Stimulated activated naive CD8-positive, alpha-beta T cell treated with anti-CD3 and anti-CD28 coated beads, Interleukin-15, amount 100 ng/mL, for 72 hours (primary cell): ENCODE data around the gene SERPINI1.
A peak's percentile ranks its signal among the peaks of the same experiment; 100 is the strongest.

Source experiments
- ATAC-seq: fragments of 150-1000 bp; cut with Tn5 transposase; 2 replicates; pipeline ENCODE4 v1.10.0; 2021; ENCODE audit warnings: mild to moderate bottlenecking, moderate library complexity
- DNase-seq, 2 donors: peaks; one replicate each; pipeline ENCODE4 v3.0.0; 2021 to 2022
- H3K27ac Mint-ChIP-seq, 2 donors: one replicate each; pipeline ENCODE4 v1.8.0; 2022; ENCODE audit warnings: mild to moderate bottlenecking in 2 of 2, mixed read lengths in 2 of 2, moderate library complexity in 2 of 2
- H3K27me3 Mint-ChIP-seq: one replicate; pipeline ENCODE4 v1.8.0; 2022; ENCODE audit warnings: mixed read lengths
- H3K4me1 Mint-ChIP-seq: one replicate; pipeline ENCODE4 v1.8.0; 2022; ENCODE audit warnings: mild to moderate bottlenecking, mixed read lengths
- H3K4me3 Mint-ChIP-seq, 2 donors: one replicate each; pipeline ENCODE4 v1.8.0; 2022; ENCODE audit warnings: mild to moderate bottlenecking in 2 of 2, mixed read lengths in 2 of 2, moderate library complexity in 1 of 2
- H3K9me3 Mint-ChIP-seq, 2 donors: one replicate each; pipeline ENCODE4 v1.8.0; 2022; ENCODE audit warnings: mixed read lengths in 2 of 2

SERPINI1 gene

GRCh38 chr3:167843481-167843880 is 108.0 kb downstream of the SERPINI1 start:
- Mint-ChIP-seq H3K4me3 (no peak overlapping the region), H3K27me3 (no peaks in the 10 kb centered on the region), H3K27ac (no peak overlapping the region), H3K9me3 (no peaks in the 10 kb centered on the region), H3K4me1 (peaks cover 17% of the 10 kb centered on the region)
- DNase-seq (no peak), ATAC-seq (no peak)

DNA sequence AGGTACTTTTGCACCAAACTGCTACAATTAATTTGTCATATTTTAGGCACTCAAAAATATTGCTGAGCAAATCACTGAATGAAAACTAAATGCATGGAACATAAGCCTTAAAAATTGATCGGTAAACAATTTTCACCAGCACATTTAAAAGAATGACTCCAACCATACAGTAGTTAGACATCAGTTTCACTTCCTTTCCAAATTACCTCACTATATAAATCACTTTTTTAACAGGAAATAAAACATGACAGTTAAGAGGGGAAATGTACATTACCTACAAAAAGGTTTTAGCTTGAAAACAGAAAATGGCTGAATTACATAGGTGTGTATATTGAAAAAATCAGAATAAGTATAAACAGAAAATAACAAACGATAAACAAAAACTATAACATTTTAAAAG is 108.4 kb downstream of the SERPINI1 start:
- Mint-ChIP-seq H3K27me3 (no peaks in the 10 kb centered on the region), H3K4me1 (peaks cover 15% of the 10 kb centered on the region), H3K9me3 (no peaks in the 10 kb centered on the region), H3K4me3 (no peak overlapping the region), H3K27ac (no peak overlapping the region)
- DNase-seq (no peak), ATAC-seq (peak; percentile 58)

DNA sequence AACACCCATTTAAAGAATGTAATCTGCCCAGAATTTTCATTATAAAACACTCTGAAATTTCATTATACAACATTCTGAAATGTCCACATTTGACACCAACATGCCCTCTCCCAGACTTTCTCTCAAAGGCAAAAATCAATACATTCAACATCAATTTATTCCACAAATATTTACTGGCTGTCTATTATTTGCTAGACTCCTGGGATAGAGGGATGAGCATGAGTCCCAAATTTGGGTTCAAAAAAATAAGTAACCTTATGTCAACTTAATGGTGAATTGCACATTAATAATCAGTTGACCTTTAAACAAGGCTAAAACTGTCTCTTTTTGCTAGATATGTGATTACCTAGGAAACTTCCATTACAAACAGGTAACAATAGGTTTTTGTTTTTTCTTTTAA is 109.0 kb downstream of the SERPINI1 start:
- peaks cover 9% of the 10 kb centered on the region for H3K4me1 Mint-ChIP-seq
- H3K27me3 Mint-ChIP-seq, result no peaks in the 10 kb centered on the region
- DNase-seq (no peak), ATAC-seq (no peak)
- no peaks in the 10 kb centered on the region for H3K9me3 Mint-ChIP-seq
- no peak overlapping the region for H3K27ac Mint-ChIP-seq
- H3K4me3 Mint-ChIP-seq, result no peak overlapping the region

DNA sequence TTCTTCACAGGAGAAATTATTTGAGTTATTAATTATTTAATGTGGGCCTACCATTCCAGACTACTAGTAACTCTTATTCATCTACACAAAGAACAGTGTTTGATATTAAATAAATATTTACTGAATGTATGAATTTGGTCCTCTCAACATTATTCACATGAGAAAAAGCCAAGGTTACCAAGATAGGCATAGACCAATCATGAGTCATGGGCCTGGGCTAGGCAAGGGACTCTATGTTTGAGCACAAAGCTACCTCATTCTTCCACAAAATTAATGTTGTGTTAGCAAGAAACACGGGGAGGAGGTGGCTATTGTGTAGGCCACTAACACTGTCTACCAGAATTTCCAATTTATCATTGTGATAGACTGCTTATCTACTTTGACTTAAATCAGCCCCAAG is 115.7 kb downstream of the SERPINI1 start:
- no peaks in the 10 kb centered on the region for H3K27me3 Mint-ChIP-seq
- DNase-seq (no peak), ATAC-seq (no peak)
- no peaks in the 10 kb centered on the region for H3K9me3 Mint-ChIP-seq
- H3K4me1 Mint-ChIP-seq, result no peaks in the 10 kb centered on the region
- H3K27ac Mint-ChIP-seq, result no peak overlapping the region
- H3K4me3 Mint-ChIP-seq, result no peak overlapping the region

DNA sequence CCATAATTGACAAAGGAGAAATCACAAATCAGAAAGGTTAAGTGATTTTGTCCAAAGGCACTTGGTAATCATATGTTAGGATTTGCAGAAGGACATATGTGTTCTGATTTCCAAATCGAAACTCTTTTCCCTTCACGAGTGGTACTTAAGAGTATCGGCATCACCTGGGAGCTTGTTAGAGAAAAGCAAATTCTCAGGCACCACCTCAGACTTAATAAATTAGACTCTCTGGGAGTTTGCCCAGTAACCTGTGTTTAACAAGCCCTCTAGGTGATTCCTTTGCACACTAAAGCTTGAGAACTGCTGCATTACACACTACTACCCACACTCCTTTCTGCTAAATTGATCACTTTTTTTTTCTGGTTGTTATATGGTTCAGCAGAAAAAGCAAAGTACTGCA is 116.2 kb downstream of the SERPINI1 start:
- no peak for ATAC-seq
- Mint-ChIP-seq H3K9me3 (no peaks in the 10 kb centered on the region), H3K27ac (no peak overlapping the region), H3K27me3 (no peaks in the 10 kb centered on the region), H3K4me1 (no peaks in the 10 kb centered on the region), H3K4me3 (no peak overlapping the region)
- DNase-seq, result no peak

DNA sequence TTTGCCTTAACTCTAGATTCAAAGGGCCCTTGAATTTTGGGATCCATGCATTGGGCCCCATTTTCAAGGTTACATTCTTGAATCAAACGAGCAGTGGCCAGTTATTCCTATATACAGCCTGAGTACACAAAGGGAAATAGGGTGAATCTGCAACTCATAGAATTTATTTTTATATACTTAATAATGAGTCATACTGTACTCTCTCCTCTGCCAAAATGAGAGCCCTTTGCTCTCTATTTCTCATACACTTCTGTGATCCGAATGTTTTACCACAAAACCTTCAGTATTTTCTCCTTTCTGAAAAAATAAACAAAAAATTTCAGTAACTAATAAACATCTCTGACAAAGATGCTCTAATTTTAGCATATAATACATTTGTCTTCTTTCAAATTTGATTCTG is 116.7 kb downstream of the SERPINI1 start:
- H3K27ac Mint-ChIP-seq, result no peak overlapping the region
- no peak for ATAC-seq

GRCh38 chr3:167854063-167854462 is 118.5 kb downstream of the SERPINI1 start:
- no peaks in the 10 kb centered on the region for H3K4me1 Mint-ChIP-seq
- no peaks in the 10 kb centered on the region for H3K27me3 Mint-ChIP-seq
- ATAC-seq (no peak), DNase-seq (no peak)
- H3K27ac Mint-ChIP-seq, result no peak overlapping the region
- no peak overlapping the region for H3K4me3 Mint-ChIP-seq
- no peaks in the 10 kb centered on the region for H3K9me3 Mint-ChIP-seq

More for the DNA sequence above, 116.7 kb downstream of the SERPINI1 start:
- DNase-seq, result no peak
- Mint-ChIP-seq H3K27me3 (no peaks in the 10 kb centered on the region), H3K4me1 (no peaks in the 10 kb centered on the region), H3K4me3 (no peak overlapping the region), H3K9me3 (no peaks in the 10 kb centered on the region)

DNA sequence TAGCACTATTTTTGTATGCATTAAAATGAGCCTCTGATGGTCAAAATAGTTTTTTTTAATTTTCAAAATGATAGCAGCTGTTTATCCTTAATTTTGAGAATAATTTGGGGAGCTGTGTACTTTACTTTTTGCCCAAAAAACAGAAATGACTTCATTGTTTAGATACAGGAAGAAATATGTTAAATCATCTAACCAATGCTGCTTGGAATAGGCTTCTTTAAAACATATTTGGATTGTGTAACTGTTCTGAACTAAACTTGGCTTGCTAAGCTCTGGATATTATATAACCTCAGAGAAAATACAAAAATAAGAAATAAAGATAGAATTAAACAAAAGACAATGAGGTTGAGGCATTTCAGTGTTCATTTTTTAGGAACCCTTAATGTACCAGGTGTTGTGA is 119.3 kb downstream of the SERPINI1 start:
- H3K27ac Mint-ChIP-seq, result no peak overlapping the region
- ATAC-seq, result no peak
- H3K9me3 Mint-ChIP-seq, result no peaks in the 10 kb centered on the region
- H3K27me3 Mint-ChIP-seq, result no peaks in the 10 kb centered on the region
- DNase-seq, result no peak
- no peak overlapping the region for H3K4me3 Mint-ChIP-seq
- H3K4me1 Mint-ChIP-seq, result no peaks in the 10 kb centered on the region

DNA sequence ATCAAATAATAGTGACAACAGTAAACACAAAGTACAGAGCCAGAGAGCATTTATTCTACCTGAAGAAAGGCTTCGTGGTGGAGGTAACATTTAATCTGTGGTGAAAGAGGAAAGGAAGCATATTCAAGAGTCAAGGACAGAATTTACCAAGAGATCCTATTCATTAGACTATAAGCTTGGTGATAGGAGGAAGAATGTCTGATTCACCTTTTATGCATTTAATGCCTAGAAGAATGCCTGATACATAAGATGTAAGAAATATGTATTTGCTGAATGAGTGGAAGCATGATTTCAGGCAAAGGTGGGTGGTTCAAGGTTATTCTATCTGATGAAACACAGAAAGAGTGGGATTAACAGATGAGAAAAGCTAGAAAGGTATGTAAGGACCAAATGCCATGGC is 119.8 kb downstream of the SERPINI1 start:
- Mint-ChIP-seq H3K4me3 (no peak overlapping the region), H3K4me1 (no peaks in the 10 kb centered on the region), H3K27me3 (no peaks in the 10 kb centered on the region), H3K27ac (no peak overlapping the region), H3K9me3 (no peaks in the 10 kb centered on the region)
- DNase-seq, result no peak
- no peak for ATAC-seq

- no peaks in the 10 kb centered on the region for H3K27me3 Mint-ChIP-seq
- H3K9me3 Mint-ChIP-seq, result no peaks in the 10 kb centered on the region
- no peak overlapping the region for H3K4me3 Mint-ChIP-seq
- H3K27ac Mint-ChIP-seq, result no peak overlapping the region
- ATAC-seq, result no peak
- no peak for DNase-seq
- no peaks in the 10 kb centered on the region for H3K4me1 Mint-ChIP-seq
Observed at GRCh38 chr3:167858865-167859264, 123.3 kb downstream of the SERPINI1 start.

DNA sequence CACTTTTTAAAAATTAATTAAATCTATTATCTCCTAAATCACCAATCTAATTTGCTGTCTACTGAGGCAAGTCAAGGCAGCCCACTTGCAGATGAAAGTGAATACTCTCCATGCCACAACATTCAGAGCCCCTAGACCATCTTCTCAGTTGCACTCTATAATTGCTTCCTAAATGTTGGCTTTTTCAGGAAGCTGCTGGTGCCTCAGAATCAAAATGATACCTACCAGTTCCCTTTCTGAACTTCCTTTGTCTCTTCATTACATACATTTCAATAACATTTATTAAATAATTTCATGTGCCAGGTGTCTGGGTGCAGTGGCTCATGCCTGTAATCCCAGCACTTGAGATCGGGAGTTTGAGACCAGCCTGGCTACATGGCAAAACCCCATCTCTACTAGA is 124.1 kb downstream of the SERPINI1 start:
- Mint-ChIP-seq H3K27ac (no peak overlapping the region), H3K4me3 (no peak overlapping the region), H3K27me3 (no peaks in the 10 kb centered on the region), H3K9me3 (no peaks in the 10 kb centered on the region), H3K4me1 (no peaks in the 10 kb centered on the region)
- DNase-seq (no peak), ATAC-seq (no peak)

GRCh38 chr3:167861649-167862048 is 126.1 kb downstream of the SERPINI1 start:
- ATAC-seq (no peak), DNase-seq (no peak)
- Mint-ChIP-seq H3K27me3 (no peaks in the 10 kb centered on the region), H3K9me3 (no peaks in the 10 kb centered on the region), H3K27ac (no peak overlapping the region), H3K4me3 (no peak overlapping the region), H3K4me1 (no peaks in the 10 kb centered on the region)

DNA sequence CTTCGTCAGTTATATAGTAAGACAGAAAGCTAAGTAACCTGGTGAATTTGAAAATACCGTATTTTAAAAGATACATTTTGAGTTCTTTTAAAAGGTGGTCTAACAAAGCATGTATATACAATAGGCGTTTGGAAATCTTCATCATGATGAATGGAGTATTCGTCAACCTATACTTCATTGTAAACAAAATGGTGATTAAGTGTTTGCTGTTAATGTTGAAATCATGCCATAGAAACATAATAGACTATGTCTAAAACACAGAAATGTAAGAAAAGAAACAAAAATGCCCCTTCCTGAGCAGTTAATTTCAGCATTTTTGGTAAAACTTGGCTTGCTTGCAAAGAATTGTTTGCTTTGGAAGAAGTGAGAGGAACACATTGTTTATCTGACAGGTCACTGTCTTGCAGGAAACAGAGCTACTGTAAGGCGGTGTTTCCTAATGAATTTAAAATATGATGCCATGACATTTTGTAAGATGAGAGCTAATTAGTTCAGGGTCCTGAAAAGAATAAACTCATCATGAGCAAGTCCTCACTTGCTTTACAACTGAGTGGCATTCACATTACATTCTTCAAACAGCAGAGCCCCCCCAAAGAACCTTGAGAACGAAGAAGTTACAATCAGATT is 126.7 kb downstream of the SERPINI1 start:
- no peaks in the 10 kb centered on the region for H3K27me3 Mint-ChIP-seq
- ATAC-seq (no peak), DNase-seq (no peak)
- H3K27ac Mint-ChIP-seq, result no peak overlapping the region
- H3K9me3 Mint-ChIP-seq, result no peaks in the 10 kb centered on the region
- no peak overlapping the region for H3K4me3 Mint-ChIP-seq
- no peaks in the 10 kb centered on the region for H3K4me1 Mint-ChIP-seq

- no peak for ATAC-seq
- no peaks in the 10 kb centered on the region for H3K4me1 Mint-ChIP-seq
- no peaks in the 10 kb centered on the region for H3K9me3 Mint-ChIP-seq
- H3K27me3 Mint-ChIP-seq, result peaks cover 8% of the 10 kb centered on the region
- no peak overlapping the region for H3K4me3 Mint-ChIP-seq
- no peak overlapping the region for H3K27ac Mint-ChIP-seq
- DNase-seq, result no peak
Observed at GRCh38 chr3:167863811-167864551, 128.5 kb downstream of the SERPINI1 start.

- H3K4me3 Mint-ChIP-seq, result no peak overlapping the region
- no peak overlapping the region for H3K27ac Mint-ChIP-seq
- no peak for DNase-seq
- no peaks in the 10 kb centered on the region for H3K9me3 Mint-ChIP-seq
- no peaks in the 10 kb centered on the region for H3K4me1 Mint-ChIP-seq
- H3K27me3 Mint-ChIP-seq, result peaks cover 8% of the 10 kb centered on the region
- ATAC-seq, result no peak
Observed at GRCh38 chr3:167864552-167864874, 129.0 kb downstream of the SERPINI1 start.

- Mint-ChIP-seq H3K27ac (no peak overlapping the region), H3K27me3 (peaks cover 8% of the 10 kb centered on the region), H3K4me1 (no peaks in the 10 kb centered on the region), H3K4me3 (no peak overlapping the region), H3K9me3 (no peaks in the 10 kb centered on the region)
- DNase-seq, result no peak
- ATAC-seq, result no peak
Observed at GRCh38 chr3:167866331-167866730, 130.8 kb downstream of the SERPINI1 start.

DNA sequence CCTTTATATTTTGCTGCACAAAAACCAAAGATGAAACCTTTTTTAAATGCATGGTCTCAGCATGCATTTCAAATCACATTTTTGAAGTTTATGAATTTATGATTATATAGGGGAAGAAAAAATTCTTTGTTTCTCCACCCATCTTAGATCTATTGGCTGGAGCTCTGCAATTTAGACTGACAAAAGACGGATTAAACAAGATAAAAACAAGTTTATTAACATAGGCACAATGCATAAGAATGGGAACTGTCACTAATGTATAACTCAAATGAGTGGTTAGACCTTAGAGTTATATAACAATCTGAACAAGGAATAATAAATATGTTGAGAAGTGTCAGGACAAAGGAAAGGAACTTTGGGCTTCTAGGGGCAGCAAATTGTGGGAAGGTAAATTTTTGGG is 132.5 kb downstream of the SERPINI1 start:
- ATAC-seq (no peak), DNase-seq (no peak)
- Mint-ChIP-seq H3K27me3 (peaks cover 8% of the 10 kb centered on the region), H3K9me3 (no peaks in the 10 kb centered on the region), H3K27ac (no peak overlapping the region), H3K4me1 (no peaks in the 10 kb centered on the region), H3K4me3 (no peak overlapping the region)
